ENCODE data around the gene CHMP5.

GRCh38 chr9:33289496-33289895 is 24.6 kb downstream of the CHMP5 start:
- TF ChIP-seq RARB (CRISPR knock-in tag; IDR thresholded peaks at IDR 0.05) (no peak), OSR1 (CRISPR knock-in tag; IDR thresholded peaks at IDR 0.05) (no peak), TSHZ2 (CRISPR knock-in tag; IDR thresholded peaks at IDR 0.05) (no peak), BACH2 (CRISPR knock-in tag; IDR thresholded peaks at IDR 0.05; ENCODE audit: borderline replicate concordance) (no peak)
- TF ChIP-seq, protein P1, sequence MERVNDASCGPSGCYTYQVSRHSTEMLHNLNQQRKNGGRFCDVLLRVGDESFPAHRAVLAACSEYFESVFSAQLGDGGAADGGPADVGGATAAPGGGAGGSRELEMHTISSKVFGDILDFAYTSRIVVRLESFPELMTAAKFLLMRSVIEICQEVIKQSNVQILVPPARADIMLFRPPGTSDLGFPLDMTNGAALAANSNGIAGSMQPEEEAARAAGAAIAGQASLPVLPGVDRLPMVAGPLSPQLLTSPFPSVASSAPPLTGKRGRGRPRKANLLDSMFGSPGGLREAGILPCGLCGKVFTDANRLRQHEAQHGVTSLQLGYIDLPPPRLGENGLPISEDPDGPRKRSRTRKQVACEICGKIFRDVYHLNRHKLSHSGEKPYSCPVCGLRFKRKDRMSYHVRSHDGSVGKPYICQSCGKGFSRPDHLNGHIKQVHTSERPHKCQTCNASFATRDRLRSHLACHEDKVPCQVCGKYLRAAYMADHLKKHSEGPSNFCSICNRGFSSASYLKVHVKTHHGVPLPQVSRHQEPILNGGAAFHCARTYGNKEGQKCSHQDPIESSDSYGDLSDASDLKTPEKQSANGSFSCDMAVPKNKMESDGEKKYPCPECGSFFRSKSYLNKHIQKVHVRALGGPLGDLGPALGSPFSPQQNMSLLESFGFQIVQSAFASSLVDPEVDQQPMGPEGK (CRISPR knock-in tag; IDR thresholded peaks at IDR 0.05; ENCODE audit: borderline replicate concordance), result no peak
